HepG2 (cell line): ENCODE results near the gene KRTAP9-3. TPM values are rescaled to one million over a fixed set of nuclear protein-coding genes. Genes with fewer than 3 reads are reported as not detected.

Source experiments
- ARNT ChIP-seq: fragments of 450-650 bp; IDR thresholded peaks from 2 replicates; pipeline ENCODE4 v1.6.1; 2017
- CEBPZ ChIP-seq: IDR thresholded peaks from 2 replicates; pipeline ENCODE4 v1.6.1; 2012; ENCODE audit warnings: low read length, improper control_type of control experiment
- ESRRA ChIP-seq: sonication (generic); formaldehyde crosslinking; IDR thresholded peaks from 2 replicates; pipeline ENCODE4 v1.5.1; 2020; ENCODE audit warnings: mild to moderate bottlenecking, low read depth, missing genetic modification reagents
- FOXA1 ChIP-seq, 2 experiments: fragments of 450-650 bp in 1 of 2; sonication (generic) in 1 of 2; formaldehyde crosslinking in 1 of 2; IDR thresholded peaks; 2 replicates each; pipeline versions ENCODE4 v1.4.0 to v1.6.1; 2016 to 2020; ENCODE audit warnings: missing genetic modification reagents in 1 of 2
- GATA4 ChIP-seq: sonication (generic); IDR thresholded peaks from 2 replicates; pipeline ENCODE4 v1.6.1; 2016; ENCODE audit warnings: antibody characterized with exemption, low read depth, borderline replicate concordance
- KDM6A ChIP-seq: IDR thresholded peaks from 2 replicates; pipeline ENCODE4 v1.6.1; 2016; ENCODE audit warnings: low read depth
- KLF12 ChIP-seq: sonication (generic); formaldehyde crosslinking; IDR thresholded peaks from 2 replicates; pipeline ENCODE4 v1.4.0; 2020; ENCODE audit warnings: missing genetic modification reagents, borderline replicate concordance
- MEF2D ChIP-seq: sonication (generic); formaldehyde crosslinking; IDR thresholded peaks from 2 replicates; pipeline ENCODE4 v1.5.1; 2020; ENCODE audit warnings: mild to moderate bottlenecking, missing genetic modification reagents
- NCOA5 ChIP-seq: sonication (generic); formaldehyde crosslinking; IDR thresholded peaks from 2 replicates; pipeline ENCODE4 v1.4.0; 2020; ENCODE audit warnings: missing genetic modification reagents
- SOX5 ChIP-seq: IDR thresholded peaks from 2 replicates; pipeline ENCODE4 v1.6.1; 2016; ENCODE audit warnings: borderline replicate concordance
- YEATS4 ChIP-seq: sonication (generic); formaldehyde crosslinking; IDR thresholded peaks from 2 replicates; pipeline ENCODE4 v1.4.0; 2020; ENCODE audit warnings: missing genetic modification reagents, borderline replicate concordance
- ZNF367 ChIP-seq: sonication (generic); formaldehyde crosslinking; IDR thresholded peaks from 2 replicates; pipeline ENCODE4 v1.4.0; 2020; ENCODE audit warnings: missing genetic modification reagents, borderline replicate concordance
- ZNF468 ChIP-seq: sonication (generic); formaldehyde crosslinking; IDR thresholded peaks from 2 replicates; pipeline ENCODE4 v1.8.0; 2022; ENCODE audit warnings: mild to moderate bottlenecking, moderate library complexity, missing genetic modification reagents
- ZNF615 ChIP-seq: sonication (generic); formaldehyde crosslinking; IDR thresholded peaks from 2 replicates; pipeline ENCODE4 v1.5.0; 2020; ENCODE audit warnings: mild to moderate bottlenecking, missing genetic modification reagents, borderline replicate concordance
- ZSCAN22 ChIP-seq: sonication (generic); formaldehyde crosslinking; IDR thresholded peaks from 2 replicates; pipeline ENCODE4 v1.4.0; 2020; ENCODE audit warnings: mild to moderate bottlenecking, missing genetic modification reagents
- polyA plus RNA-seq, 8 experiments: library from polyadenylated mRNA; depleted of rRNA in 3 of 8; stranded (reverse) in 7 of 8; unstranded in 1 of 8; fragments of >200 nt; fragmentation: Illumina TruSeq in 4 of 8; extraction: Trizol in 4 of 8; gene quantifications; 2 replicates each; pipeline versions ENCODE4 v1.2.1 to v1.2.3, GENCODE V29; 2011 to 2016; ENCODE audit warnings: low read depth in 4 of 8, missing spikeins in 1 of 8, mixed read lengths in 1 of 8; ENCODE audit not compliant: insufficient read depth in 1 of 8
- total RNA-seq, 5 experiments: library from RNA; depleted of rRNA; stranded (reverse); fragments of >200 nt; fragmentation: Illumina TruSeq; extraction: Trizol; gene quantifications; 2 replicates each; pipeline ENCODE4 v1.2.3, GENCODE V29; 2016; ENCODE audit warnings: low read depth in 1 of 5

Gene KRTAP9-3
- total and polyA plus RNA-seq, 2 of the 13 experiments (the other 11 are each of a cell fraction or from before 2014, with no cell fraction given): not detected

DNA sequence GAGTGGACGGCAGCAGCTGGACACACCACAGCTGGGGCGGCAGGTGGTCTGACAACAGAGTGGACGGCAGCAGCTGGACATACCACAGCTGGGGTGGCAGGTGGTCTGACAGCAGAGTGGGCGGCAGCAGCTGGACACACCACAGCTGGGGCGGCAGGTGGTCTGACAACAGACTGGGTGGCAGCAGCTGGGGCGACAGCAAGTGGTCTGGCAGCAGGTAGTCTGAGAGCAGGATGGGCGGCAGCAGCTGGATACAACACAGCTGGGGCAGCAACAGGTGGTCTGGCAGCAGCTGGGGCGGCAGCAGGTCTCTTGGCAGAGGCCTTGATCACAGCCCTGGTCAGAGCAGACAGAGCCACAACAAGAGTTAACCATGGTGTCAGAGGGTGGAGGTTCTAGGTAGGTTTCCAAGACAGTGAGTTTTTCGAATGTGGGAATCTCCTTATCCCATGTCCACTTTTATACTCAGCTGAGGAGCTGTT, 47.7 kb upstream of the KRTAP9-3 start, which contains the start of gene KRTAP4-1 (continued):
- TF ChIP-seq CEBPZ (no peak), YEATS4 (no peak), ZNF468 (CRISPR knock-in tag) (no peak), ZNF615 (no peak), ZSCAN22 (CRISPR knock-in tag) (no peak), ARNT (no peak), MEF2D (CRISPR knock-in tag) (no peak), ESRRA (CRISPR knock-in tag) (no peak), KLF12 (CRISPR knock-in tag) (no peak), FOXA1 (IDR thresholded peaks at IDR 0.05) (no peak), FOXA1 (CRISPR knock-in tag; IDR thresholded peaks at IDR 0.05) (no peak), KDM6A (CRISPR knock-in tag) (no peak), ZNF367 (CRISPR knock-in tag) (no peak), SOX5 (no peak), NCOA5 (CRISPR knock-in tag) (no peak), GATA4 (no peak)
- TF ChIP-seq, all 625 proteins: peak for 0
